Heart right ventricle (tissue), 16 donors: Measurements from ENCODE around the gene MICALL1. TPM values are rescaled to one million over a fixed set of nuclear protein-coding genes. Genes with fewer than 3 reads are reported as not detected.

ENCODE experiments used
- ATAC-seq, 8 donors: fragments of 200-7000 bp; cut with Tn5 transposase; one replicate each; pipeline ENCODE4 v1.9.1; 2020; ENCODE audit warnings: mild to moderate bottlenecking in 8 of 8, moderate library complexity in 8 of 8, moderate number of reproducible peaks in 1 of 8
- DNase-seq, 2 donors: peaks; one replicate each; pipeline ENCODE4 v3.0.0-alpha.2; 2020
- H3K27ac ChIP-seq, 10 donors: fragments of 200-600 bp; sonication (generic) in 2 of 10; one replicate each; pipeline versions ENCODE4 v1.5.0 to v1.8.0; 2020 to 2022; ENCODE audit warnings: mild to moderate bottlenecking in 3 of 10
- H3K27me3 ChIP-seq, 7 donors: fragments of 200-600 bp; one replicate each; pipeline ENCODE4 v1.8.0; 2021 to 2022; ENCODE audit warnings: mild to moderate bottlenecking in 2 of 7
- H3K36me3 ChIP-seq, 9 donors: fragments of 200-600 bp; sonication (generic) in 1 of 9; one replicate each; pipeline versions ENCODE4 v1.5.0 to v1.8.0; 2020 to 2022; ENCODE audit warnings: mild to moderate bottlenecking in 2 of 9
- H3K4me1 ChIP-seq, 9 donors: fragments of 200-600 bp; sonication (generic) in 1 of 9; one replicate each; pipeline versions ENCODE4 v1.5.0 to v1.8.0; 2020 to 2022; ENCODE audit warnings: mild to moderate bottlenecking in 4 of 9
- H3K4me3 ChIP-seq, 10 donors: fragments of 200-600 bp; sonication (generic) in 2 of 10; one replicate each; pipeline versions ENCODE4 v1.5.0 to v1.8.0; 2020 to 2022; ENCODE audit warnings: mild to moderate bottlenecking in 7 of 10, moderate library complexity in 2 of 10
- H3K9me3 ChIP-seq, 11 donors: fragments of 200-600 bp in 10 of 11; sonication (generic) in 2 of 11; one replicate each; pipeline versions ENCODE4 v1.5.0 to v1.8.0; 2013 to 2022; ENCODE audit warnings: mild to moderate bottlenecking in 2 of 11, control low read depth in 1 of 11, moderate library complexity in 1 of 11
- CTCF ChIP-seq, 9 donors: fragments of 200-600 bp; sonication (generic) in 2 of 9; IDR thresholded peaks; one replicate each; pipeline versions ENCODE4 v1.5.0 to v1.8.0; 2021 to 2022; ENCODE audit warnings: antibody characterized with exemption in 9 of 9, mild to moderate bottlenecking in 5 of 9, moderate library complexity in 1 of 9
- WGBS, 2 donors: extraction: QIAGEN DNeasy Blood & Tissue Kit; methylation state at CpG; one replicate each; pipeline ENCODE4 v1.1.7; 2013; ENCODE audit warnings: inconsistent platforms in 1 of 2; 5-methylcytosine and 5-hydroxymethylcytosine counted together
- intact Hi-C, 10 donors: fragments of 100-400 bp; cut with DNase I; formaldehyde crosslinking; loops; one replicate each; pipeline versions ENCODE4 v1.11.1 to v1.14.2; 2022
- polyA plus RNA-seq, 2 donors: library from polyadenylated mRNA; stranded (reverse); fragments of 200-250 nt; gene quantifications; one replicate each; pipeline ENCODE4 v1.2.3, GENCODE V29; 2013
- total RNA-seq, 10 donors: library from RNA; stranded (reverse); fragmentation: NEBNext Ultra II Directional in 3 of 10; extraction: Animal tissue kit (Norgen Biotek cat#: 25700) in 3 of 10; gene quantifications; one replicate each; pipeline versions ENCODE4 v1.2.1 to v1.2.4, GENCODE V29; 2021 to 2023
- donor health status: Arrhythmogenic right ventricular cardiomyopathy.
- donor health status: ischemic (EF 13 %, LVEDD 7.1; RV severe dilation, severe dysfunction).
- donor health status: healthy with polysubstance abuse.
- donor health status: DM: no; HTN: yes; CAD: no.
- donor health status: DM: no; HTN: no; CAD: no.
- donor health status: ischemic (EF 25% LVEDD 6.9; RV normal size, moderate dysfunction).
- donor health status: ischemic (EF 25% LVEDD 5.7; RV mildly dilated, moderate dysfunction).
- donor health status: healthy.
- donor health status: DM: yes; HTN: yes; CAD: no.
- donor health status: Ischemic cardiomyopathy.
- donor health status: ischemic (EF 35%, LVEDD 5.7; RV mildly dilated, moderate dysfunction).
- donor health status: nonischemic (EF 11% LVEDD 7.7; RV severe dilation, severe dysfunction).
- donor health status: DM: yes; HTN: yes; CAD: no.
- donor health status: PGD.
- donor health status: ischemic (EF 29% LVEDD 5.4; RV normal size, mild dysfunction).
- donor health status: nonischemic (EF 23%, LVEDD 6.1; RV moderate dilation, normal function).

Gene MICALL1
- total and polyA plus RNA-seq, 12 donors: 9.3 to 26.9 (median 15.5) TPM

GRCh38 chr22:37898441-37899181 lies 7.5 kb upstream of the MICALL1 start:
- intact Hi-C loops: no loop called here
- no peaks in the 10 kb centered on the region for H3K9me3 ChIP-seq
- TF ChIP-seq CTCF (IDR thresholded peaks at IDR 0.05): no peak
- ATAC-seq (no peak), DNase-seq (no peak)
- no peaks in the 10 kb centered on the region for H3K36me3 ChIP-seq
- H3K4me3 ChIP-seq: no peak overlapping the region
- H3K4me1 ChIP-seq: peaks cover 0 to 37% (median 17%) of the 10 kb centered on the region in 9 donors
- no peaks in the 10 kb centered on the region for H3K27me3 ChIP-seq
- H3K27ac ChIP-seq: no peak overlapping the region
- 62 to 77% methylated on average over 9 of the region's 9 CpGs for WGBS, 2 donors

GRCh38 chr22:37904572-37905533 lies 1.2 kb upstream of the MICALL1 start:
- no peaks in the 10 kb centered on the region for H3K27me3 ChIP-seq
- 63 to 72% methylated on average over 10 of the region's 10 CpGs for WGBS, 2 donors
- peak in 6 of 8 donors; percentile 25 to 80 (median 53) for ATAC-seq

GRCh38 chr22:37906364-37907008 lies 389 bp downstream of the MICALL1 start:
- Histone ChIP-seq H3K4me1 (peaks cover 8 to 51% (median 34%) of the 10 kb centered on the region in 9 donors), H3K27ac (peak overlapping the region; percentile 78 to 94 (median 86)), H3K9me3 (no peaks in the 10 kb centered on the region), H3K4me3 (peak overlapping the region; percentile 48 to 99 (median 70)), H3K36me3 (peaks cover 0 to 3% (median 0%) of the 10 kb centered on the region in 9 donors), H3K27me3 (no peaks in the 10 kb centered on the region)
- intact Hi-C loops: loop anchor here in 1 of 10 donors (10.0 kb wide), 1 partner anchor 48 kb away; the partner anchor contains the start of genes C22orf23 and POLR2F
- ATAC-seq: peak in 3 of 8 donors; percentile 1 to 6 (median 2)
- DNase-seq: peak in 1 of 2 donors; percentile 19
- no peak for TF ChIP-seq CTCF (IDR thresholded peaks at IDR 0.05)
- WGBS, 2 donors: 1% methylated on average over 40 to 75 of the region's 75 CpGs

More at GRCh38 chr22:37904572-37905533, 1.2 kb upstream of the MICALL1 start:
- DNase-seq: peak in 1 of 2 donors; percentile 33
- Histone ChIP-seq H3K27ac (peak overlapping the region; percentile 75 to 94 (median 88)), H3K4me3 (peak overlapping the region in 7 of 10 donors; percentile 49 to 75 (median 66)), H3K36me3 (peaks cover 0 to 3% (median 0%) of the 10 kb centered on the region in 9 donors), H3K4me1 (peaks cover 5 to 43% (median 19%) of the 10 kb centered on the region in 9 donors), H3K9me3 (no peaks in the 10 kb centered on the region)
- no peak for TF ChIP-seq CTCF (IDR thresholded peaks at IDR 0.05)
- intact Hi-C loops: loop anchor here in 1 of 10 donors (10.0 kb wide), 1 partner anchor 50 kb away; the partner anchor contains the start of genes C22orf23 and POLR2F
